ENCODE results near the gene ADAM8.

GRCh38 chr10:133297504-133297903 lies 20.8 kb upstream of the ADAM8 start:
- TF ChIP-seq CTCF (IDR thresholded peaks at IDR 0.05; ENCODE audit: borderline replicate concordance, extremely low read depth, low read length, poor library complexity, severe bottlenecking) (no peak), EZH2 (IDR thresholded peaks at IDR 0.05; ENCODE audit: borderline replicate concordance, low read depth, low read length, severe bottlenecking) (no peak)

All from DND-41 (cell line).